Esophagus squamous epithelium (tissue), 4 donors: ENCODE results near the gene SSH3.

ENCODE experiments used
- CTCF ChIP-seq, 6 experiments: fragments of 450-650 bp in 4 of 6; fragments of 200-600 bp in 2 of 6; sonication (generic) in 2 of 6; IDR thresholded peaks; one replicate each; pipeline ENCODE4 v1.5.1; 2016 to 2019; ENCODE audit warnings: antibody characterized with exemption in 6 of 6, mild to moderate bottlenecking in 4 of 6, moderate library complexity in 4 of 6
- POLR2A ChIP-seq, 4 donors: fragments of 450-650 bp; IDR thresholded peaks; one replicate each; pipeline ENCODE4 v1.6.1; 2017; ENCODE audit warnings: antibody characterized with exemption in 4 of 4, mild to moderate bottlenecking in 4 of 4, moderate library complexity in 3 of 4

GRCh38 chr11:67289651-67290479 is 13.5 kb upstream of the SSH3 start:
- TF ChIP-seq CTCF (IDR thresholded peaks at IDR 0.05) (no peak), POLR2A (IDR thresholded peaks at IDR 0.05) (no peak)
